Thyroid gland (tissue), 4 donors: Measurements from ENCODE around the gene TNFSF8.

Experiments used
- POLR2A ChIP-seq, 2 donors: fragments of 450-650 bp; IDR thresholded peaks; one replicate each; pipeline ENCODE4 v1.6.1; 2017; ENCODE audit warnings: antibody characterized with exemption in 2 of 2, mild to moderate bottlenecking in 2 of 2, moderate library complexity in 1 of 2
- TF ChIP-seq, protein P1 (sequence below), 6 experiments: fragments of 200-600 bp in 3 of 6; fragments of 450-650 bp in 3 of 6; sonication (generic) in 3 of 6; IDR thresholded peaks; one replicate each; pipeline ENCODE4 v1.5.1; 2016 to 2019; ENCODE audit warnings: antibody characterized with exemption in 6 of 6, mild to moderate bottlenecking in 2 of 6, inconsistent platforms in 1 of 6, moderate library complexity in 1 of 6

DNA sequence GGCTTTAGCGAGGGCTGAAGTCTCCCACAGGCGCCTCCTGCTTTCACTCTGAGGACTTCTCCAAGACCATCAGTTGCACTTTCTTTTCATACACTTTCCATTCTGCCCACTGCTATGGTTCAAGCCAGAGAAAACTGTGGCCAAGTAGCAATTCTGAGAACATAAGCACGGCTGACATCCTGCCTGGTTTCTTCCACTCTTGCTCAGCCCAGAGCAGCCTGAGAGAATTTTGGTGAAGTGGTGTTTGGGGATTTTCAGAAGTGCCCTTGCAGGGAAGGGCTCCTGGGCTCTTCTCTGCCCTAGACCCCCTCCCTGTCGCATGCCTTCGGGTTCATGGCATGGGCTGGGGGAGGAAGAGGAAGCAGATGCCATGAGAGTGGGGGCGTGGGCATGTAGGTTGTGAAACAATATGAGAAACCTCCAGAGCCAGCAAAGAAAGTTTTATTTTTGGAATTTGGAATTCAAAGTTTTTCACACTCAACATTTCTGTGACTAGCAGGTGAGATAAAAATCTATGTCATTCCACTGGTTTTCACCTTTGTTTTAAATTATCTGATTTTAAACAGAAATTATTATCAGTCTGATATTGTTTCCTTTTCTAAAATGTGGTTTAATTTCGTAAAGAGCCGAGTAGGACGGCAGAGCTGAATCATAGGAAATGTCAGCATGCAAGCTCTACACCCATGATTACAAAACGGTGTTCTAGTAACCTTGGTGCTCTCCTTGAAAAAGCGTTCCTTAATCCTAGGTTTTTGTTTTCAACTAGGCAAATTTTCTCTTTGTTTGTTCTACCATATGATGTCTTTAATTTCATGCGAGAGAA is 27.8 kb upstream of the TNFSF8 start:
- TF ChIP-seq, protein P1, sequence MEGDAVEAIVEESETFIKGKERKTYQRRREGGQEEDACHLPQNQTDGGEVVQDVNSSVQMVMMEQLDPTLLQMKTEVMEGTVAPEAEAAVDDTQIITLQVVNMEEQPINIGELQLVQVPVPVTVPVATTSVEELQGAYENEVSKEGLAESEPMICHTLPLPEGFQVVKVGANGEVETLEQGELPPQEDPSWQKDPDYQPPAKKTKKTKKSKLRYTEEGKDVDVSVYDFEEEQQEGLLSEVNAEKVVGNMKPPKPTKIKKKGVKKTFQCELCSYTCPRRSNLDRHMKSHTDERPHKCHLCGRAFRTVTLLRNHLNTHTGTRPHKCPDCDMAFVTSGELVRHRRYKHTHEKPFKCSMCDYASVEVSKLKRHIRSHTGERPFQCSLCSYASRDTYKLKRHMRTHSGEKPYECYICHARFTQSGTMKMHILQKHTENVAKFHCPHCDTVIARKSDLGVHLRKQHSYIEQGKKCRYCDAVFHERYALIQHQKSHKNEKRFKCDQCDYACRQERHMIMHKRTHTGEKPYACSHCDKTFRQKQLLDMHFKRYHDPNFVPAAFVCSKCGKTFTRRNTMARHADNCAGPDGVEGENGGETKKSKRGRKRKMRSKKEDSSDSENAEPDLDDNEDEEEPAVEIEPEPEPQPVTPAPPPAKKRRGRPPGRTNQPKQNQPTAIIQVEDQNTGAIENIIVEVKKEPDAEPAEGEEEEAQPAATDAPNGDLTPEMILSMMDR (IDR thresholded peaks at IDR 0.05) = no peak
- no peak for TF ChIP-seq POLR2A (IDR thresholded peaks at IDR 0.05)
